A549 (cell line): ENCODE results near the gene PTPRN2.

Source experiments
- CEBPB ChIP-seq, 2 experiments: fragments of >200 bp in 1 of 2; sonication (Bioruptor Twin) in 1 of 2; formaldehyde crosslinking in 1 of 2; IDR thresholded peaks; 2 replicates each; pipeline ENCODE4 v1.6.1; 2012 to 2016
- CTCF ChIP-seq: fragments of >200 bp; sonication (Bioruptor Twin); formaldehyde crosslinking; IDR thresholded peaks from 3 replicates; pipeline ENCODE4 v1.5.1; 2016
- EHMT2 ChIP-seq: fragments of 200-600 bp; sonication (generic); IDR thresholded peaks from 2 replicates; pipeline ENCODE4 v1.6.1; 2016; ENCODE audit warnings: antibody characterized with exemption, low read depth, mild to moderate bottlenecking, moderate library complexity
- JUNB ChIP-seq: fragments of >200 bp; sonication (Bioruptor Twin); formaldehyde crosslinking; IDR thresholded peaks from 2 replicates; pipeline ENCODE4 v1.6.1; 2016
- POLR2A ChIP-seq: IDR thresholded peaks from 2 replicates; pipeline ENCODE4 v1.6.1; 2012; ENCODE audit warnings: mild to moderate bottlenecking, low read length
- TF ChIP-seq, protein P1 (sequence below): IDR thresholded peaks from 2 replicates; pipeline ENCODE4 v1.6.1; 2012
- TF ChIP-seq, protein P2 (sequence below): fragments of 450-650 bp; IDR thresholded peaks from 2 replicates; pipeline ENCODE4 v1.6.1; 2014; ENCODE audit warnings: antibody characterized with exemption

- TF ChIP-seq CTCF: no peak
- no peak for TF ChIP-seq POLR2A
- TF ChIP-seq, protein P1, sequence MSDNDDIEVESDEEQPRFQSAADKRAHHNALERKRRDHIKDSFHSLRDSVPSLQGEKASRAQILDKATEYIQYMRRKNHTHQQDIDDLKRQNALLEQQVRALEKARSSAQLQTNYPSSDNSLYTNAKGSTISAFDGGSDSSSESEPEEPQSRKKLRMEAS: no peak
- TF ChIP-seq CEBPB (IDR thresholded peaks at IDR 0.05): no peak
- TF ChIP-seq JUNB: no peak
- no peak for TF ChIP-seq EHMT2
- TF ChIP-seq, protein P2, sequence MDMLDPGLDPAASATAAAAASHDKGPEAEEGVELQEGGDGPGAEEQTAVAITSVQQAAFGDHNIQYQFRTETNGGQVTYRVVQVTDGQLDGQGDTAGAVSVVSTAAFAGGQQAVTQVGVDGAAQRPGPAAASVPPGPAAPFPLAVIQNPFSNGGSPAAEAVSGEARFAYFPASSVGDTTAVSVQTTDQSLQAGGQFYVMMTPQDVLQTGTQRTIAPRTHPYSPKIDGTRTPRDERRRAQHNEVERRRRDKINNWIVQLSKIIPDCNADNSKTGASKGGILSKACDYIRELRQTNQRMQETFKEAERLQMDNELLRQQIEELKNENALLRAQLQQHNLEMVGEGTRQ: no peak
Measured at GRCh38 chr7:157845203-157845835, 742.3 kb downstream of the PTPRN2 start.
